Keratinocyte (primary cell): ENCODE measurements around the gene NPIPB4. TPM values are rescaled to one million over a fixed set of nuclear protein-coding genes. Genes with fewer than 3 reads are reported as not detected.
"Not testable (repeated sequence)": the region's sequence is repeated elsewhere in the genome, so short reads cannot be mapped to it uniquely, and the experiment has no call there.

Source experiments
- DNase-seq: peaks from one replicate; pipeline ENCODE4 v3.0.0-alpha.2; 2011; ENCODE audit warnings: low read depth, missing footprints, low spot score
- FAIRE-seq: peaks from 2 replicates; lab custom pipeline; 2011; peaks lifted over from hg19 to GRCh38; lab: Jason Lieb, UNC
- H2AFZ ChIP-seq: 2 replicates; pipeline ENCODE4 v1.6.0; 2012; ENCODE audit warnings: low read length, control low read depth, inconsistent platforms; ENCODE audit not compliant: control insufficient read depth
- H3K27ac ChIP-seq: 2 replicates; pipeline ENCODE4 v1.5.1; 2011; ENCODE audit warnings: low read length; ENCODE audit not compliant: control insufficient read depth, insufficient read depth
- H3K27me3 ChIP-seq: 3 replicates; pipeline ENCODE4 v1.6.0; 2011; ENCODE audit warnings: low read length; ENCODE audit not compliant: control insufficient read depth, insufficient read depth; ENCODE audit errors: extremely low read depth
- H3K36me3 ChIP-seq, 2 experiments: 2 replicates in 1 of 2; 3 replicates in 1 of 2; pipeline ENCODE4 v1.5.1; 2011; ENCODE audit warnings: low read length in 2 of 2, mild to moderate bottlenecking in 1 of 2; ENCODE audit not compliant: control insufficient read depth in 2 of 2, insufficient read depth in 2 of 2; ENCODE audit errors: extremely low read depth in 1 of 2
- H3K4me1 ChIP-seq: 3 replicates; pipeline ENCODE4 v1.5.1; 2011; ENCODE audit warnings: low read length; ENCODE audit not compliant: control insufficient read depth, insufficient read depth; ENCODE audit errors: extremely low read depth
- H3K4me2 ChIP-seq: 3 replicates; pipeline ENCODE4 v1.6.0; 2011; ENCODE audit warnings: low read depth, low read length; ENCODE audit not compliant: control insufficient read depth, insufficient read depth; ENCODE audit errors: extremely low read depth
- H3K4me3 ChIP-seq, 3 experiments: fragments of 200-600 bp in 1 of 3; sonication (generic) in 1 of 3; 2 replicates in 2 of 3; 3 replicates in 1 of 3; pipeline ENCODE4 v1.5.1; 2011 to 2016; ENCODE audit warnings: low read length in 3 of 3, mild to moderate bottlenecking in 3 of 3, control low read depth in 2 of 3, inconsistent platforms in 1 of 3, low read depth in 1 of 3, mixed read lengths in 1 of 3, mixed run types in 1 of 3, moderate library complexity in 1 of 3; ENCODE audit not compliant: control insufficient read depth in 2 of 3, insufficient read depth in 2 of 3; ENCODE audit errors: extremely low read depth in 1 of 3
- H3K79me2 ChIP-seq: 2 replicates; pipeline ENCODE4 v1.6.0; 2012; ENCODE audit warnings: low read length; ENCODE audit not compliant: control insufficient read depth, insufficient read depth
- H3K9ac ChIP-seq: 3 replicates; pipeline ENCODE4 v1.6.0; 2011; ENCODE audit warnings: low read length; ENCODE audit not compliant: control insufficient read depth, insufficient read depth; ENCODE audit errors: extremely low read depth
- H3K9me1 ChIP-seq: 3 replicates; pipeline ENCODE4 v1.6.0; 2011; ENCODE audit warnings: low read length; ENCODE audit not compliant: control insufficient read depth, insufficient read depth; ENCODE audit errors: extremely low read depth
- H3K9me3 ChIP-seq: 2 replicates; pipeline ENCODE4 v1.5.1; 2012; ENCODE audit warnings: low read depth, low read length; ENCODE audit not compliant: control insufficient read depth
- H4K20me1 ChIP-seq: 3 replicates; pipeline ENCODE4 v1.6.0; 2011; ENCODE audit warnings: low read length; ENCODE audit not compliant: control insufficient read depth, insufficient read depth; ENCODE audit errors: extremely low read depth
- dilution Hi-C: fragments of 300-500 bp; cut with MboI; formaldehyde crosslinking; loops from one replicate; pipeline ENCODE4 v1.7.0; 2020; ENCODE audit warnings: low sequenced_read_pairs; ENCODE audit not compliant: extremely low pct_ligation_motif_present
- polyA plus RNA-seq, 5 experiments: library from polyadenylated mRNA; depleted of rRNA in 3 of 5; stranded (reverse) in 3 of 5; stranded (forward) in 1 of 5; unstranded in 1 of 5; fragments of >200 nt; gene quantifications; 1 replicate in 1 of 5; 2 replicates in 3 of 5; 3 replicates in 1 of 5; pipeline versions ENCODE4 v1.2.1 to v1.2.3, GENCODE V29; 2011 to 2012; ENCODE audit warnings: missing spikeins in 2 of 5, low read depth in 1 of 5, low replicate concordance in 1 of 5
- TF ChIP-seq, protein P1 (sequence below), 3 experiments: IDR thresholded peaks in 1 of 3; conservative IDR thresholded peaks in 1 of 3; optimal IDR thresholded peaks in 1 of 3; 2 replicates in 2 of 3; 3 replicates in 1 of 3; pipeline versions ENCODE3 to v1.5.1; 2011; ENCODE audit warnings: low read length in 3 of 3, mild to moderate bottlenecking in 3 of 3, moderate library complexity in 2 of 3, control low read depth in 1 of 3, inconsistent platforms in 1 of 3; ENCODE audit not compliant: insufficient read depth in 2 of 3; ENCODE audit errors: extremely low read depth in 1 of 3

Gene NPIPB4
- polyA plus RNA-seq, 1 donor (not counting 4 experiments of a cell fraction or from before 2014, with no cell fraction given) = 30.4 TPM

DNA sequence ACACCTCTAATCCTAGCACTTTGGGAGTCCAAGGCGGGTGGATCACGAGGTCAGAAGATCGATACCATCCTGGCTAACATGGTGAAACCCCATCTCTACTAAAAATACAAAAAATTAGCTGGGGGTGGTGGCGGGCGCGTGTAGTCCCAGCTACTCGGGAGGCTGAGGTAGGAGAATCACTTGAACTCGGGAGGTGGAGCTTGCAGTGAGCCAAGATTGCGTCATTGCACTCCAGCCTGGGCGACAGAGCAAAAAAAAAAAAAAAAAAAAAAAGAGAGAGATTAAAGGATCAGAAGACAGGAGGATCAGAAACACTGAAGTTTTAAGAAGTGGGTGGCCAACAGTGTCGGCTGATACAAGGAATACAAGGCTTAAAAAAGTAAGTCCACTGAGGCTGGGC is 41.9 kb downstream of the NPIPB4 start:
- H3K4me2 ChIP-seq, dilution Hi-C loops, H3K4me3 ChIP-seq, FAIRE-seq, H3K9ac ChIP-seq, H3K36me3 ChIP-seq, H3K9me3 ChIP-seq, H3K4me1 ChIP-seq, H3K9me1 ChIP-seq, H3K79me2 ChIP-seq, H2AFZ ChIP-seq, H4K20me1 ChIP-seq, H3K27ac ChIP-seq, DNase-seq, H3K27me3 ChIP-seq: not testable (repeated sequence)

DNA sequence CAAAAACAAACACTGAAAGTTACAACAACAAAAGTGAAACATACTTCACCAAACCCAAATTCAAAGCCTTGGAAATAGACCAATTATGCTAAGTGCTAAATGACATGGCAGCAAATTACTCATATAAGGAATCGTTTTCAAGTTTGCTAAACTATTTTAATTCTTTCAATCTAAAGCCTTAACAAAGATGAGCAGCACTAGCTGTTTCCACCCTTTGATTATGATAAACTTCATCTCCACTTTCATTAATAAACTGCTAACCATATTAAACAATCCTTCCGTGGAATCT is 55.2 kb downstream of the NPIPB4 start:
- H3K4me1 ChIP-seq, H3K9me3 ChIP-seq, H2AFZ ChIP-seq, FAIRE-seq, H4K20me1 ChIP-seq, DNase-seq, H3K4me2 ChIP-seq, H3K27me3 ChIP-seq, H3K79me2 ChIP-seq, H3K36me3 ChIP-seq, dilution Hi-C loops, H3K27ac ChIP-seq, H3K9ac ChIP-seq, H3K9me1 ChIP-seq, H3K4me3 ChIP-seq: not testable (repeated sequence)

DNA sequence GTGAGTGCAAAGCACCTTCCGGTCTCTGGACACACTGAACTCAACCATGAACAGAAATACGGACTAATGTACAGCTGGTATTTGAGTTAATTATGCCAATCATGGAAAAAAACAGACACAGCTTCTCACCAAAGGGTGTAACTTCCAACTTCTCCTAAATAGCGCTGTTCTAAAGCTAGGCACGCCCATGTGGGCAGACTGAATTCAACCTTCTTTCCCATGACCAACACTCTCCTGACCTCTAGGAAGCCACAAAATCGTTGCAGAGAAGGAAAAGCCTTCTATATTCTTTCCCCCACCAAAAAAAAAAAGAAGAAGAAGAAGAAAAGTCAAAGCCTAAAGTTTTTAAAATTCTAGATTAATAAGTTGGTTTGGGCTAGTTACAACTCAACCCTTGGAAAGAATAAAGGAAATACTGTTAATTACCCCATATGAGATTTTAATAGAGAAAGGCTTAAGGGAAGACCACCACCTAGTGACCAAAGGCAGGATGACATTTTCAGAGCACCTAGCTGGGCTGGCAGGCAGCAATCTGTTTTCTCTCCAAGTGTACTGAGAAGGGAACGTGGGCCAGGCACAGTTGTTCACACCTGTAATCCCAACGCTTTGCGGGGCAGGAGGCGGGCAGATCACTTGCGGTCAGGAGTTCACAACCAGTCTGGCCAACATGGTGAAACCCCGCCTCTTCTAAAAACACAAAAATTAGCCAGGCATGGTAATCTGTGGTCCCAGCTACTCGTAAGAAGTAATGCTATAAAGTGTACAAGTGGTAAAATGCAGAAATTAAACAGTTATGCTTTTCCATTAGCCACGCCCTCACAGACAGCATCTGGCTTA is 55.8 kb downstream of the NPIPB4 start:
- H3K79me2 ChIP-seq, H3K9me1 ChIP-seq, FAIRE-seq, H3K27me3 ChIP-seq, H3K27ac ChIP-seq, H2AFZ ChIP-seq, H3K9me3 ChIP-seq, H3K4me3 ChIP-seq, dilution Hi-C loops, H3K4me1 ChIP-seq, H3K36me3 ChIP-seq, H4K20me1 ChIP-seq, DNase-seq, H3K9ac ChIP-seq, H3K4me2 ChIP-seq: not testable (repeated sequence)
- TF ChIP-seq, protein P1, sequence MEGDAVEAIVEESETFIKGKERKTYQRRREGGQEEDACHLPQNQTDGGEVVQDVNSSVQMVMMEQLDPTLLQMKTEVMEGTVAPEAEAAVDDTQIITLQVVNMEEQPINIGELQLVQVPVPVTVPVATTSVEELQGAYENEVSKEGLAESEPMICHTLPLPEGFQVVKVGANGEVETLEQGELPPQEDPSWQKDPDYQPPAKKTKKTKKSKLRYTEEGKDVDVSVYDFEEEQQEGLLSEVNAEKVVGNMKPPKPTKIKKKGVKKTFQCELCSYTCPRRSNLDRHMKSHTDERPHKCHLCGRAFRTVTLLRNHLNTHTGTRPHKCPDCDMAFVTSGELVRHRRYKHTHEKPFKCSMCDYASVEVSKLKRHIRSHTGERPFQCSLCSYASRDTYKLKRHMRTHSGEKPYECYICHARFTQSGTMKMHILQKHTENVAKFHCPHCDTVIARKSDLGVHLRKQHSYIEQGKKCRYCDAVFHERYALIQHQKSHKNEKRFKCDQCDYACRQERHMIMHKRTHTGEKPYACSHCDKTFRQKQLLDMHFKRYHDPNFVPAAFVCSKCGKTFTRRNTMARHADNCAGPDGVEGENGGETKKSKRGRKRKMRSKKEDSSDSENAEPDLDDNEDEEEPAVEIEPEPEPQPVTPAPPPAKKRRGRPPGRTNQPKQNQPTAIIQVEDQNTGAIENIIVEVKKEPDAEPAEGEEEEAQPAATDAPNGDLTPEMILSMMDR (optimal IDR thresholded peaks at IDR 0.05 in 1 of 3, IDR thresholded peaks at IDR 0.05 in 1 of 3, conservative IDR thresholded peaks at IDR 0.05 in 1 of 3; ENCODE audit: extremely low read depth in 1 of 3, insufficient read depth in 2 of 3, low read length in 3 of 3) = peak in 2 of 3 experiments; percentile 24 to 37

DNA sequence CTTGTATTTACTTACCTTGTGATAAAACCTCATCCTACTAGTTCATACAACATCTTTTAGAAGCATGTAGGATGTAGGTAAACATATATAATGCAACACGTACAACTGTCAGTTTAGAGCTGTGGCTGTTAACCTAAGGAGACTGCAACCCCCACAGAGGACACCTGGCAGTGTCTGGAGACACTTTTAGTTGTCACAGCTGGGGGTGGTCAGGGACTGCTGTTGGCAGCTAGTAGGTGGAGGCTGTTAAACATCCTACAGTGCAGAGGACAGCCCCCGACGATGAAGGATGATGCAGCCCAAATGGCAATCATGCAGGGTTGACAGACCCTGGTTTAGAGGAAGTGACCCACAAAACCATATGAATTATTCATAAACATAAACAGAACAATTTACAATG is 59.0 kb downstream of the NPIPB4 start:
- DNase-seq, H2AFZ ChIP-seq, H4K20me1 ChIP-seq, H3K9ac ChIP-seq, H3K27me3 ChIP-seq, H3K4me1 ChIP-seq, H3K4me2 ChIP-seq, FAIRE-seq, H3K27ac ChIP-seq, H3K79me2 ChIP-seq, dilution Hi-C loops, H3K4me3 ChIP-seq, H3K36me3 ChIP-seq, H3K9me1 ChIP-seq, H3K9me3 ChIP-seq: not testable (repeated sequence)
